GM19468 (cell line): ENCODE results near the gene NUP85.
"Not testable (repeated sequence)": the region's sequence is repeated elsewhere in the genome, so short reads cannot be mapped to it uniquely, and the experiment has no call there.

Experiments used
- ATAC-seq: cut with Tn5 transposase; IDR thresholded peaks from one replicate; pipeline ENCODE4 v1.9.1; 2021; ENCODE audit warnings: mild to moderate bottlenecking, moderate library complexity, moderate number of reproducible peaks; ENCODE audit not compliant: unreplicated experiment; ENCODE audit errors: extremely low read depth

NUP85 gene

GRCh38 chr17:75194879-75195278 is 10.6 kb upstream of the NUP85 start:
- ATAC-seq: no peak

- no peak for ATAC-seq
These were observed 5.4 kb upstream of the NUP85 start for GRCh38 chr17:75199886-75200618.

DNA sequence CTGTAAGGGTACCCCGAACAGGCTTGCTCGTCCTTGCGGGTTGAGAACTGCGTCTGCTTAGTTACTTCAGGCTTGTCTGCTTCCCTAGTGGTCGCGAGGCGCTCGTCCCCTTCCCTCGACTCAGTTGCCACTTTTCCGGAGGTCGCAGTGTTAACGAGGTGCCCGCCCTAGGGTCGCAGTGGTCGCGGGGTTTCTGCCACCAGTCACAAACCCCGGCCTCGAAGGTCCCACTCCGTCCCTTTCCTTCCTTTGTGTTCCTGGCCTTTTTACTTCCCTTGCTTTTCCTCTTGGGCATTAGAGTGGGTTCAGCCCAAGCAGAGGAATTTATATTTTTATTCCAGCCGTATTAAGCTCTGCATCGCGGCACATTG is 299 bp downstream of the NUP85 start:
- ATAC-seq: no peak

GRCh38 chr17:75207050-75207407 is 1.6 kb downstream of the NUP85 start:
- ATAC-seq: not testable (repeated sequence)

- no peak for ATAC-seq
These were observed 2.3 kb downstream of the NUP85 start for GRCh38 chr17:75207760-75208159.

DNA sequence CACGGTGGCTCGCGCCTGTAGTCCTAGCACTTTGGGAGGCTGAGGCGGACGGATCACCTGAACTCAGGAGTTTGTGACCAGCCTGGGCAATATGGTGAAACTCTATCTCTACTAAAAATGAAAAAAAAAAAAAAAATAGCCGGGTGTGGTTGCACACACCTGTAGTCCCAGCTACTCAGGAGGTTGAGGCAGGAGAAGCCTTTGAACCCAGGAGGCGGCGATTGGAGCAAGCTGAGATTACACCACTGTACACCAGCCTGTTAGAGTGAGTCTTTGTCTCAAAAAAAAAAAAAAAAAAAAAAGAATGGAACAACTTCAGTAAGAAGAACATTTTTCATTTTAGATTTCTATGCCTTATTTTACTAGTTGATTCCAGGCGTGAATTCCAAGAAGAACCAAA is 2.7 kb downstream of the NUP85 start:
- no peak for ATAC-seq

DNA sequence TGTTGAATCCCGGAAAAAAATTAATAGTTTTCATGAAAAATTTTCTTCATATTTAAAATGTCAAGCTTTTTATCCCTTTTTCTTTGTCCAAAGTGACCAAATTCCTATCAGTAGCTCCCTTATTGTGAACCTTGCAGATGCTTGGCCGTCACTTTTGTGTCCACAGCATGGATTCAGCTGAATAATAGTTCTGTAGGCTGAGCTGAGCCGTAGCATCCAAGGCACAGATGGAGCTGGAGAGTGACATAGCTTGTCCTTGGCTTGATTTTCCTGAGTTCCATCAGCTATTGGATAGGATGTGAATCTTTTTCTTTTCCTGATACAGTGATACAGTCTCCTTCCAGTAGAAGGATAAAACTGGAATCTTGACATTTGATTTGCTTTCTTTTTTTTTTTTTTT is 3.6 kb downstream of the NUP85 start:
- ATAC-seq: no peak

DNA sequence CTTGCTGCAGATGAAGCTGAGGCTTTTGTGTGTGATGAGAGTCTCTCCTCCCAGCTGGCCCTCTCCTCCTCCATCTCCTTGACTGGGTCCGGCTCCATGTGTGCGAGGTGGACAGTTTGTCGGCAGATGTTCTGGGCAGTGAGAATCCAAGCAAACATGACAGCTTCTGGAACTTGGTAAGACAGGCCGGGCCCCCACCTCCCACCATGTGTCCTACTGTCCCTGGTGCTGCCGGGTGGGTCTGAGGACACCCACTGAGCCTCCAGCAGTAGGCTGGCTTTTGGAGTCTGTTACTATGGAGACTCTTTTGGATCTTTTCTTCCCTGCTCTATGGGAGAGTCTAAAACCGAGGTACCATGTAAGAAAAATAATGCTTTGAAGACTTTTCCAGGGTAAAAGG is 12.7 kb downstream of the NUP85 start:
- no peak for ATAC-seq

GRCh38 chr17:75219815-75220214 is 14.3 kb downstream of the NUP85 start:
- no peak for ATAC-seq

- no peak for ATAC-seq
These were observed 19.5 kb downstream of the NUP85 start for GRCh38 chr17:75225016-75225415.

GRCh38 chr17:75227729-75228128 is 22.2 kb downstream of the NUP85 start:
- ATAC-seq: no peak

- no peak for ATAC-seq
These were observed 22.8 kb downstream of the NUP85 start for GRCh38 chr17:75228305-75228704.

- ATAC-seq: no peak
These were observed 23.4 kb downstream of the NUP85 start for GRCh38 chr17:75228847-75229246.

- ATAC-seq: no peak
These were observed 25.6 kb downstream of the NUP85 start for GRCh38 chr17:75231071-75231470.

DNA sequence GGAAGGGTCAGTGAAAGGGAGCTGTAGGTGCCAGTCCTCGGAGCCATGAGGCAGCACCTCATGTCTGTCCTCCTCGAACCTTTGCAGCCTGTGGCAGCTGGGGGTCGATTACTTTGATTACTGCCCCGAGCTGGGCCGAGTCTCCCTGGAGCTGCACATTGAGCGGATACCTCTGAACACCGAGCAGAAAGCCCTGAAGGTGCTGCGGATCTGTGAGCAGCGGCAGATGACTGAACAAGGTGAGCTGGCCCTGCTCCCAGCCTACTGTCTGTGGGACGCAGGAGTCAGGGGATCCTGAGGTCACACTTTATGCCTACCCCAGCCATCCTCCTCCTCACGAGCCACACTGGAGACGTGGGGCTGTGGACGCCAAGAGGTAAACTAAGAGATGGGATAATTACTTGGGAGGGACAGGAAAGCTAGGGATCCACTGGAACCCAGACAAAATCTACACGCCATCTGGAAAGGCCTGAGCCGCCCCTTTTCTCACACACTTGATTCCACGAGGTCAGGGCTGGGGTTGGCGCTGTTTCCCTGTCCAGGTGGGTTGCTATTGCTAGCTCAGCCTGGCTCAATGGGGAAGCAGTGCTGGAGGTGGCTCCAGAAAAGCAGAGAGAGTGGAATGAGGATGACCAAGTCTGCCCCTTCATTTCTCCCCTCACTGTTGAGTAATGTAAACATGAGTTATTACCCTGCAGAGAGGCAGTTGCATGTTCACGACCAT is 26.4 kb downstream of the NUP85 start:
- no peak for ATAC-seq

DNA sequence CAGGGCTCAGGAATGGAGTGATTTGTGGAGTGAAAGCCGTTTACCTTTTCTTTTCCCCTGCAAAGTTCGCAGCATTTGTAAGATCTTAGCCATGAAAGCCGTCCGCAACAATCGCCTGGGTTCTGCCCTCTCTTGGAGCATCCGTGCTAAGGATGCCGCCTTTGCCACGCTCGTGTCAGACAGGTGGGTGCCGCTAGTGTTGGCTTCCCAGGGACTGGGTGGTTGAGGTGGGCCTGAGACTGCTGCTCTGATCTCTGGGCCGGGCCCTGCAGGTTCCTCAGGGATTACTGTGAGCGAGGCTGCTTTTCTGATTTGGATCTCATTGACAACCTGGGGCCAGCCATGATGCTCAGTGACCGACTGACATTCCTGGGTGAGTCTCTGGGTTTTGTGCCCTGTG is 27.3 kb downstream of the NUP85 start:
- no peak for ATAC-seq

- no peak for ATAC-seq
These were observed 31.9 kb downstream of the NUP85 start for GRCh38 chr17:75237100-75238014.

- ATAC-seq: no peak
These were observed 32.6 kb downstream of the NUP85 start for GRCh38 chr17:75238020-75238580.

GRCh38 chr17:75238684-75239191 is 33.3 kb downstream of the NUP85 start:
- ATAC-seq: no peak

GRCh38 chr17:75239214-75239613 is 33.7 kb downstream of the NUP85 start:
- no peak for ATAC-seq
